Esophagus (tissue), 2 donors: ENCODE measurements around the gene INMT. TPM values are rescaled to one million over a fixed set of nuclear protein-coding genes. Genes with fewer than 3 reads are reported as not detected.
"Not testable (repeated sequence)": the region's sequence is repeated elsewhere in the genome, so short reads cannot be mapped to it uniquely, and the experiment has no call there.

Experiments
- H3K27ac ChIP-seq, 2 donors: one replicate each; pipeline ENCODE4 v1.5.1; 2013; ENCODE audit warnings: low read depth in 2 of 2, mild to moderate bottlenecking in 2 of 2, inconsistent platforms in 1 of 2, low read length in 1 of 2, moderate library complexity in 1 of 2
- H3K27me3 ChIP-seq, 2 donors: one replicate each; pipeline ENCODE4 v1.6.1; 2013; ENCODE audit warnings: low read length in 2 of 2, control low read depth in 1 of 2, mild to moderate bottlenecking in 1 of 2; ENCODE audit not compliant: insufficient read depth in 2 of 2, control insufficient read depth in 1 of 2
- H3K36me3 ChIP-seq, 2 donors: one replicate each; pipeline ENCODE4 v1.6.1; 2013; ENCODE audit warnings: low read length in 1 of 2; ENCODE audit not compliant: control insufficient read depth in 2 of 2, insufficient read depth in 2 of 2
- H3K4me1 ChIP-seq, 2 donors: one replicate each; pipeline ENCODE4 v1.6.1; 2013; ENCODE audit warnings: low read length in 1 of 2; ENCODE audit not compliant: control insufficient read depth in 2 of 2, insufficient read depth in 2 of 2
- H3K4me3 ChIP-seq, 2 donors: one replicate each; pipeline ENCODE4 v1.5.1; 2013; ENCODE audit warnings: low read length in 2 of 2, mild to moderate bottlenecking in 2 of 2, low read depth in 1 of 2, moderate library complexity in 1 of 2
- H3K9me3 ChIP-seq, 2 donors: one replicate each; pipeline ENCODE4 v1.6.1; 2013; ENCODE audit warnings: mild to moderate bottlenecking in 2 of 2, low read depth in 1 of 2, low read length in 1 of 2, moderate library complexity in 1 of 2; ENCODE audit not compliant: control insufficient read depth in 2 of 2, insufficient read depth in 1 of 2
- WGBS, 2 donors: extraction: QIAGEN DNeasy Blood & Tissue Kit; methylation state at CpG; one replicate each; pipeline ENCODE4 v1.1.7; 2013; 5-methylcytosine and 5-hydroxymethylcytosine counted together
- polyA plus RNA-seq, 2 donors: library from polyadenylated mRNA; stranded (reverse); fragments of 200-250 nt; gene quantifications; one replicate each; pipeline ENCODE4 v1.2.3, GENCODE V29; 2013
- donor health status: healthy with polysubstance abuse.
- donor health status: Bipolar disorder and iron deficiency.

The INMT gene
- polyA plus RNA-seq, 2 donors: 2.4 to 4.5 TPM

DNA sequence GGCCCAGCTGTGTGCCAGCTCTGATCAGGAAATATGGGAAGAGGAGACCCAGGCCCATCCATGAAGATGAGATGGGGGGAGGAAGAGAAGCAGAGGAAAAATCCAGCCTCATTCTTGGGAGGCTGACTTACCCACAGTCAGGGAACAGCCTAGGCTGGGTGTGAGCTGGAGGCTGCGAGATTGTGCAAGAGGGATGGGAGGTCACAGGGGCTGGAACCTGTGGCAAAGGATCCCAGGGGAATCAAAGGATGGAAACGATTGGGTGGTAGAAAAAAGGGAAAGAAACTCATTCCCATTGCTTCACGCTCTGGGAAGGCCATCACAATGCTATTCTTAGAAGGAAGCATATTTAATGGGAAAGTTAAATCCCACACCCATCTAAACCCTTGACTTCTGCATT is 43.0 kb upstream of the INMT start:
- WGBS, 2 donors: 72 to 80% methylated on average over 3 of the region's 3 CpGs

DNA sequence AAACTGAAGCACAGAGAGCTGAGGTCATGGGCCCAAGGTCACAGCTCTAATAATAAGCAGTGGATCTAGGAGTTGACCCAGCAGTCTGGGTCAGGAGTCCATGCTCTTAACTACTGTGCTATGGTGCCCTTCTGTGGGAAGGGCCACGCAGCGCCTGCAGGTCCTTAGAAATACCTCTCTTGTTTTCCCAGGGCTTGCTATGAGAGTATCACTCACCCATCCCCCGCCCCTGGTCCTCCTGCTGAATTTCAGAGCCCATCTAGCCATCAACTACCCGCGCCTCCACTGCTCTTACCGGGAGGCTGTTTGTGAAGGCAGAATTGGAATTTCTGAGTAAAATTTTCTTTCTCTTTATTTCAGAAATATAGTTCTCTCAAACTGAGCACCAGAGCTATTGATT is 42.4 kb upstream of the INMT start:
- H3K36me3 ChIP-seq: no peaks in the 10 kb centered on the region
- no peak overlapping the region for H3K4me3 ChIP-seq
- H3K9me3 ChIP-seq: no peaks in the 10 kb centered on the region
- H3K4me1 ChIP-seq: peaks cover 0 to 3% of the 10 kb centered on the region in 2 donors
- WGBS, 2 donors: 72 to 77% methylated on average over 6 of the region's 6 CpGs
- H3K27ac ChIP-seq: no peak overlapping the region
- H3K27me3 ChIP-seq: no peaks in the 10 kb centered on the region

More for the DNA sequence above, 43.0 kb upstream of the INMT start:
- H3K27me3 ChIP-seq: no peaks in the 10 kb centered on the region
- H3K36me3 ChIP-seq: no peaks in the 10 kb centered on the region
- H3K27ac ChIP-seq: no peak overlapping the region
- H3K4me1 ChIP-seq: peaks cover 0 to 3% of the 10 kb centered on the region in 2 donors
- H3K4me3 ChIP-seq: no peak overlapping the region
- H3K9me3 ChIP-seq: no peaks in the 10 kb centered on the region

DNA sequence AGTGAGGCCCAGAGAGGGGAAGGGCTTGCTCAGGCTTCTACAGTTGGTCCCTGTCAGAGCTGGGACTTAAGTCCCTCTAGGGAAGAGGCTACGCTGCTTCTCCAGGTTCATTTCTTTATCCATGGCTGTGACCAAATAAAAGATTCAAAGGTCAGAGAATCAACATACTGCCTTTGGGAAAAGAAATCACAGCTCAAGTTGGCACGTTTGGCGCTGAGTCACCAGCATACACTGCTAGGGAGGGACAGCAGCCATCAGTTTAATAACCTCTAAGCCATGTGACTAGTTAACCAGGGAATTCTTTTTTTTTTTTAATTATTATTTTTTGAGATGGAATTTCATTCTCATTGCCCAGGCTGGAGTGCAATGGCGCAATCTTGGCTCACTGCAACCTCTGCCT is 41.3 kb upstream of the INMT start:
- peaks cover 0 to 3% of the 10 kb centered on the region in 2 donors for H3K4me1 ChIP-seq
- whole genome bisulfite sequencing, 2 donors: 78 to 85% methylated on average over 4 of the region's 4 CpGs
- H3K9me3 ChIP-seq: no peaks in the 10 kb centered on the region
- H3K4me3 ChIP-seq: no peak overlapping the region
- H3K36me3 ChIP-seq: no peaks in the 10 kb centered on the region
- H3K27me3 ChIP-seq: no peaks in the 10 kb centered on the region
- H3K27ac ChIP-seq: no peak overlapping the region

DNA sequence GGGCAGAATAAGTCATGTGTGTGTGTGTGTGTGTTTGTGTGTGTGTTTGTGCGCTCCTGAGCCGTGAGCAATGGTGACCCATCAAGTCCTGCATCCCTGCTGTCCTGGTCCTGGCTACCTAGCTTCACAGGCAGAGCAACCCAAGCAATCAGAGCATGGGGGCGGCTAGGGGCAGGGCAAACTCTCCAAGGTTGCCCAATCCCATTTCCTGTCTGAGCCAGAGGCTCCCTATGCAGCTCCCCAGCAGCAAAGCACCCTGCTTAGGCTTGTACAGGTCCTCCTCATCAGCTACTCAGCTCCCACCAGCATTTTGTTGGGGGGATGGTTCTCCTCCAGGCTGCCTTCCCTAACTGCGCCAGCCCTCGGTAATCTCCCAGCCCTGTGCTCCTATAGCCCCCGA is 38.5 kb upstream of the INMT start:
- peaks cover 0 to 3% of the 10 kb centered on the region in 2 donors for H3K4me1 ChIP-seq
- H3K9me3 ChIP-seq: peaks cover 2 to 7% of the 10 kb centered on the region in 2 donors
- no peaks in the 10 kb centered on the region for H3K36me3 ChIP-seq
- no peak overlapping the region for H3K4me3 ChIP-seq
- 83 to 87% methylated on average over 6 of the region's 6 CpGs for WGBS, 2 donors
- H3K27me3 ChIP-seq: no peaks in the 10 kb centered on the region
- no peak overlapping the region for H3K27ac ChIP-seq

DNA sequence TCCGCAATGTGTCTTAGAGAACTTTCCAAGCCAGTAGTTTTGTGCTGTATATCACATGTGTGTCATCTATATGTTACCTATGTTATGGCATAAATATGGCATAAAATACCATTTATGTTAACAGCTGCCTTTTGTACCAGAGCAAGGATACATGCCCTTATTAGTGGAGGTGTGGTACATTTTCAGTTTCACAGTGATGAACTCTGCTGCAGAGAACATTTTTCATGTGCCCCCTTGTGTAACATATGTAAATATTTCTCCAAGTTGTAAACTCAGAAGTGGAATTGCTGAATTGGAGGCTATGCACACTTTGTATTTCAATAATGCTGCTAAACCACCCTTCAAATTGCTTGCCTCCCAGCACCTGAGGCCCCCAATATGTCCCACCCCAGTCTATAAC is 37.8 kb upstream of the INMT start:
- H3K4me3 ChIP-seq: no peak overlapping the region
- H3K27ac ChIP-seq: no peak overlapping the region
- peaks cover 3 to 7% of the 10 kb centered on the region in 2 donors for H3K9me3 ChIP-seq
- no peaks in the 10 kb centered on the region for H3K36me3 ChIP-seq
- WGBS, 2 donors: 92 to 97% methylated on average over 1 of the region's 1 CpG
- H3K4me1 ChIP-seq: peaks cover 0 to 3% of the 10 kb centered on the region in 2 donors
- H3K27me3 ChIP-seq: no peaks in the 10 kb centered on the region

DNA sequence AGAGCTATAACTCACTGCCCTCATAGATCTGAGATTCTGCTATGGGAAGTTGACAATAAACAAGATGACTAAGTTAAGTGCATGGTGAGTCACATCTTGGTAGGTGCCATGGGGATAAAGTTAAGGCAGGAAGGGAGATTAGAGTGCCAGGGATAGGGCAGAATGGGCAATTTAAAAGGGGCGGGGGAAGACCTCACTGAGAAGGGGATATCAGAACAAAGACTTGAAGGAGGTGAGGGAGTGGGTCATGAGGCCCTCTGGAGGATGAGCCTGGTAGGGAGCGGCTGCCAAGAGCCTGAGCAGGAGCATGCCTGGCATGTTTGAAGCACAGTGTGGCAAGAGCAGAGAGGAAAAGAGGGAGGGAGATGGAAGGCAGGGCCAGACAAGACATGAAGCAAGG is 34.8 kb upstream of the INMT start:
- Histone ChIP-seq H3K36me3 (peaks cover 0 to 4% of the 10 kb centered on the region in 2 donors), H3K27me3 (no peaks in the 10 kb centered on the region), H3K9me3 (peaks cover 5 to 16% of the 10 kb centered on the region in 2 donors), H3K4me3 (no peak overlapping the region), H3K27ac (no peak overlapping the region), H3K4me1 (peaks cover 0 to 3% of the 10 kb centered on the region in 2 donors)
- 64 to 69% methylated on average over 2 of the region's 2 CpGs for WGBS, 2 donors

DNA sequence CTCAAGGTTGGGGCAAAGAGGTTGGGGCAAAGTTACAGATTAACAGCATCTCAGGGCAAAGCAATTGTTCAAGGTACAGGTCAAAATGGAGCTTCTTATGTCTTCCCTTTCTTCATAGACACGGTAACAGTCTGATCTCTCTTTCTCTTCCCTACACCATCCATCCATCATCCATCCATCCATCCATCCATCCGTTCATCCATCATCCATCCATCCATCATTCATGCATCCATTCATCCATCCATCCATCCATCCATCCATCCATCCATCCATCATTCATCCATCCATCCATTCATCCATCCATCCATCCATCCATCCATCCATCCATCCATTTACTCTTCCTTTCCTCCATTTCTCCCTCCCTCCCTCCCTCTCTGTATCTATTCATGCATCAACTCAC is 32.5 kb upstream of the INMT start:
- WGBS, 2 donors: 94 to 98% methylated on average over 2 of the region's 2 CpGs

DNA sequence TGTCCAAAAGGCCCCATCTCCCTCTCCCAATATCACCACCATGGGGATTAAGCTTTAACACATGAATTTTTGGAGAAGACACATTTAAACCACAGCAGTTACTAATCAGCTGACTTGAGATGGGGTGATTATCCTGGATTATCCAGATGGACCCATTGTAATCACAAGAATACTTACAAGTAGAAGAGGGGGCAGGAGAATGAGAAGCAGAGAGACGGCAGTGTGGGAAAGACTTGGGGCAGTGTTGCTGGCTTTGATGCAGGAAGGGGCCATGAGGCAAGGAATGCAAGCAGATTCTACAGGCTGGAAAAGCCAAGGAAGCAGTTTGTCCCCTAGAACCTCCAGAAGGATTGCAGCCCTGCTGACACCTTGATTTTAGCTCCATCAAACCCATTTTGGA is 30.7 kb upstream of the INMT start:
- H3K27ac ChIP-seq: no peak overlapping the region
- peaks cover 0 to 4% of the 10 kb centered on the region in 2 donors for H3K36me3 ChIP-seq
- H3K9me3 ChIP-seq: peaks cover 5 to 16% of the 10 kb centered on the region in 2 donors
- 90 to 96% methylated on average over 1 of the region's 1 CpG for WGBS, 2 donors
- H3K27me3 ChIP-seq: no peaks in the 10 kb centered on the region
- H3K4me1 ChIP-seq: peaks cover 0 to 2% of the 10 kb centered on the region in 2 donors
- H3K4me3 ChIP-seq: no peak overlapping the region

More for the DNA sequence above, 32.5 kb upstream of the INMT start:
- not testable (repeated sequence) for H3K27me3 ChIP-seq, H3K36me3 ChIP-seq, H3K4me1 ChIP-seq, H3K4me3 ChIP-seq, H3K27ac ChIP-seq
- H3K9me3 ChIP-seq: peaks cover 5 to 16% of the 10 kb centered on the region in 2 donors

DNA sequence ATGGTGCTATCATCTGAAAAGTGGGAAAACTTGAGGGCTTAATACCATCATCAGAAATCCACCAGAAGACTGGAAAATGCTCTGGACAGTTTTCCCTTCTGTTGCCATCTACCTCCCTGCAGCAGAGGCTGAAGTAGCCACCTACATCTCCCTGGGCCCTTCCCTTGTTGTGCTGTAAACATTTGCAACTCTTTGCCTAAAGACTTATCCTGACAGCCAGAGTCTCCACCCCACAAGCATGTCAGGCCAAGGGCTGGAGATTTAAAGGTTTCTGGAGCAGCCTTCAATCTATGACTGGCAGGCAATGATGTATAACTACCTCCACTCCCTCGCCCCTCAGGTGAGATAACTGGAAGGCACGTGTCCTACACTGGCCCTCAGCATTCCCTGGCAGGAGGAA is 29.7 kb upstream of the INMT start:
- 77 to 79% methylated on average over 2 of the region's 2 CpGs for WGBS, 2 donors
- peaks cover 5 to 14% of the 10 kb centered on the region in 2 donors for H3K9me3 ChIP-seq
- peaks cover 0 to 4% of the 10 kb centered on the region in 2 donors for H3K36me3 ChIP-seq
- H3K4me1 ChIP-seq: peaks cover 0 to 2% of the 10 kb centered on the region in 2 donors
- H3K27me3 ChIP-seq: no peaks in the 10 kb centered on the region
- no peak overlapping the region for H3K27ac ChIP-seq
- H3K4me3 ChIP-seq: no peak overlapping the region

DNA sequence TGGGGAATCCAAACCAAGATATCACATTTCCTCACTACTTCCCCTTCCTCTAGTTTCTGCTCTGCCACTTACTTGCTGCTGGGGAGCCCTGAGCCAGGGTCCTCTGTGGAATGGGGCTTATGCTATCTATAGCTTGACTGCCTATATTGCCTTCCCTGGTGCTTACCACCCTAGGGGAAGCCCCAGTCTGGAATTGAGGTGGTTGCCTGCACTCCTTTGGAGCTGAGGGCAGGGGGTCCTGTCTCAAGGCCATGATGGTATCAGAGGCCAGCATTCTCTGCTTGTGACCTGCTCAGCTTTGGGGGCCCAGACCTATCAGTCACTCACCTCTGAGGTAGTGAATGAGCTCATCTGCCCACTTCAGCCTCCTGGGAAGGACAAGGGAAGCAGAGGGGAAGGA is 29.3 kb upstream of the INMT start:
- Histone ChIP-seq H3K36me3 (peaks cover 0 to 4% of the 10 kb centered on the region in 2 donors), H3K4me1 (peaks cover 0 to 2% of the 10 kb centered on the region in 2 donors), H3K27me3 (no peaks in the 10 kb centered on the region), H3K27ac (no peak overlapping the region), H3K4me3 (no peak overlapping the region), H3K9me3 (peaks cover 5 to 11% of the 10 kb centered on the region in 2 donors)
